ENCODE data around the gene RALY.
A peak's percentile ranks its signal among the peaks of the same experiment; 100 is the strongest.

DNA sequence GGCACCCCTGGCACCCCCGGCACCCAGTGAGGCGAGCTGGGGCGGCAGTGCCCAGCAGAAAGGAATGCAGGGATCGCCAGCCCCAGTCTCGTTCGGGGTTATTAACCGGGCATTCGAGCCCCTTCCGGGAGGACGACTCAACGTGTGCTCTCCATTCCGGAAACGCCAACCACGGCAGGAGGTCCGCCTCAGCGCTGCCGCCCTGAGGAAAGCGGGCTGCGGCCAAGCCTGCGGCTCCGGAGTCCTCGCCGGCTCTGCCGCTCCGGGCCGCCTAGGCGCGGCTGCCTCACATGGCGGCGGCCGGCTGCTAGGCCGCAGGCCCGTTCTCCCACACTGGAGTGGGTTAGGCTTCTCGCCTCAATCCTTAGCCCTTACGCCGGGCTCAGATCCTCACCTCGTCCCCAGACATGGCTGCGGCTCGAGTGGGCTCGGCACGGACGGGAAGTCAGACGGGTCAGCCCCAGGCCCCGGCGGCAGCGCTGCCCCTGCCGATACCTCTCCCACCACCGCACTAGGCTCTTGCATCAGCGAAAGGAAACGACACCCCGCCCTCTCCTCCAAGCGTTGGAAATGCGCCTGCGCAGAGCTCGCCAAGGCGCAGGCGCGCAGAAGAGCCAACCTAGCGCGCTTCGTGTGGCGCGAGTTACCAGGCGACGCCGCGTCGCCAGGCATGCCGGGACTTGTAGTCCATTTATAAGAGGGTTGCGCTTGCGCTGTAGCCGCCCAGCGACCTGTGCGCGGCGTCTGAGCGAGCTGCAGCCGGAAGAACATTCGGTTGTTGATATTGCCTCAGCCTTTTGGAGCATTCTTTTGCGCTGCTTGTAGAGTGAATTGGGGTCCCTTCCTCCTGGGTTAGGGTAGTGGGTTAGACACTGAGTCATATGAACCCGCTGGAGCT lies 118.2 kb downstream of the RALY start, which contains the start of gene EIF2S2:
- peak; percentile 98 to 99 (median 98) for TF ChIP-seq POLR2A (IDR thresholded peaks at IDR 0.05)
- TF ChIP-seq, protein P1, sequence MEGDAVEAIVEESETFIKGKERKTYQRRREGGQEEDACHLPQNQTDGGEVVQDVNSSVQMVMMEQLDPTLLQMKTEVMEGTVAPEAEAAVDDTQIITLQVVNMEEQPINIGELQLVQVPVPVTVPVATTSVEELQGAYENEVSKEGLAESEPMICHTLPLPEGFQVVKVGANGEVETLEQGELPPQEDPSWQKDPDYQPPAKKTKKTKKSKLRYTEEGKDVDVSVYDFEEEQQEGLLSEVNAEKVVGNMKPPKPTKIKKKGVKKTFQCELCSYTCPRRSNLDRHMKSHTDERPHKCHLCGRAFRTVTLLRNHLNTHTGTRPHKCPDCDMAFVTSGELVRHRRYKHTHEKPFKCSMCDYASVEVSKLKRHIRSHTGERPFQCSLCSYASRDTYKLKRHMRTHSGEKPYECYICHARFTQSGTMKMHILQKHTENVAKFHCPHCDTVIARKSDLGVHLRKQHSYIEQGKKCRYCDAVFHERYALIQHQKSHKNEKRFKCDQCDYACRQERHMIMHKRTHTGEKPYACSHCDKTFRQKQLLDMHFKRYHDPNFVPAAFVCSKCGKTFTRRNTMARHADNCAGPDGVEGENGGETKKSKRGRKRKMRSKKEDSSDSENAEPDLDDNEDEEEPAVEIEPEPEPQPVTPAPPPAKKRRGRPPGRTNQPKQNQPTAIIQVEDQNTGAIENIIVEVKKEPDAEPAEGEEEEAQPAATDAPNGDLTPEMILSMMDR (IDR thresholded peaks at IDR 0.05) = peak in 2 of 7 experiments; percentile 8 to 19

All from body of pancreas (tissue), 4 donors.